NCI-H748 (cell line): ENCODE results near the gene MYO3A.
A peak's percentile ranks its signal among the peaks of the same experiment; 100 is the strongest.

Source experiments
- DNase-seq: peaks from one replicate; lab custom pipeline; 2025; ENCODE audit not compliant: unreplicated experiment; lab: John Stamatoyannopoulos, UW

MYO3A gene

GRCh38 chr10:26214551-26215395 is 280.7 kb downstream of the MYO3A start:
- DNase-seq: peak; percentile 72

DNA sequence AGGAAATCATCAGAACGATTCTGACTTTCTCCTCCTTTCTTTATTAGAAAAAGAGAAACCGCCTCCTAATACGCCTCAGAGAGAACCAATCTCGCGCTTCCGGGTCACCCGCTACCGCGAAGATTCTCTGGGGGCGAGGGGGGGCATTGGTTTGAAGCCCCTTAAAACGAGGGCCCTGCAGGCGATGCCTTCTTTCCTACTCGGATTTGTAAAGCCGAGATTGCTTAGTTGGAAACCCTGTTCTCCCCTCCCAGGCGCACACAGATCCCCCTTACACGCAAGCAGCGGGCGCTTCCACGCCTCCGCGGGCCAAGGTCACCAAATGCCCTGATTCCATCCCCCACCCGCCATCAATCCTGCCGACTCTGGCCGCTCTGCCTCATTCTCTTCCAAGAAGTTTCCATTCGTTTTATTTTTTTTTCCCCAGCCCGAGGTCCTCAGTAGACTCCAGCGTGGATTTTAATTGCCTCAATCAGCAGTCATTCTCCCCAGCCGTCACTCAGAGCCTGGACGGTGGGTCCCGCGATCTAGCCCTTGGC is 281.4 kb downstream of the MYO3A start:
- DNase-seq: peak; percentile 73

- DNase-seq: peak; percentile 87
Measured at GRCh38 chr10:26215935-26216584, 282.0 kb downstream of the MYO3A start.

DNA sequence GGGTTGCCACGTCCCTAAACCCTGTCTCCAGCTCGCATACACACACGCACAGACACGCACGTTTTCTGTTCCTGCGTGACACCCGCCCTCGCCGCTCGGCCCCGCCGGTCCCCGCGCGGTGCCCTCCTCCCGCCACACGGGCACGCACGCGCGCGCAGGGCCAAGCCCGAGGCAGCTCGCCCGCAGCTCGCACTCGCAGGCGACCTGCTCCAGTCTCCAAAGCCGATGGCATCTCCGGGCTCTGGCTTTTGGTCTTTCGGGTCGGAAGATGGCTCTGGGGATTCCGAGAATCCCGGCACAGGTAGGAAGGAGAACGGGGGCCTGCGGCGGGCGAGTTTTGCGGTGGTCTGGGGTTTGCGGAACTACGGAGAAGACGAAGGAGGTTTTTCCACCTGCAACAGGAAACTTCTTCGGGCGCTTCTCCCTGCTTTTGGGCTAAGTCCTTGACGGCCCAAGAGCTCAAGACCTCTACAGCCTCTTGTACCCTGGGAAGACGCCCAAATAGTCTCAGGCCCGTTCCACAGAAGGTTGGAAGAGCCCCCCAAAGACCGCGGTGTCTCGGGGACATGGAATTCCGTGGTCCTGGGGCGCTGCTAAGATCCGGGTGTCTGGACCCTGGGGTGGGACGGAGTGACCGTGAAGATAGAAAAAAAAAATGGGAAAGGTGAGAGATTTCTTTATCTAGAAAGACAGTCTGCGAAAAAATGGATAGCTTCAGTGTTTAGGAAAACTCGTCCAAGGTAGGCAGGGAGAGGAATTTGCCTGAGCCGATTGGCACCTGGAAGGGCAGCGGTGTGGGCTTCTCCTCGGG is 282.8 kb downstream of the MYO3A start, which contains the start of gene GAD2:
TSS of gene GAD2 (plus strand) at position 190 of the 811 bp plus-strand sequence. CDS start at position 226, 36 bp downstream.
- DNase-seq: peak; percentile 58

DNA sequence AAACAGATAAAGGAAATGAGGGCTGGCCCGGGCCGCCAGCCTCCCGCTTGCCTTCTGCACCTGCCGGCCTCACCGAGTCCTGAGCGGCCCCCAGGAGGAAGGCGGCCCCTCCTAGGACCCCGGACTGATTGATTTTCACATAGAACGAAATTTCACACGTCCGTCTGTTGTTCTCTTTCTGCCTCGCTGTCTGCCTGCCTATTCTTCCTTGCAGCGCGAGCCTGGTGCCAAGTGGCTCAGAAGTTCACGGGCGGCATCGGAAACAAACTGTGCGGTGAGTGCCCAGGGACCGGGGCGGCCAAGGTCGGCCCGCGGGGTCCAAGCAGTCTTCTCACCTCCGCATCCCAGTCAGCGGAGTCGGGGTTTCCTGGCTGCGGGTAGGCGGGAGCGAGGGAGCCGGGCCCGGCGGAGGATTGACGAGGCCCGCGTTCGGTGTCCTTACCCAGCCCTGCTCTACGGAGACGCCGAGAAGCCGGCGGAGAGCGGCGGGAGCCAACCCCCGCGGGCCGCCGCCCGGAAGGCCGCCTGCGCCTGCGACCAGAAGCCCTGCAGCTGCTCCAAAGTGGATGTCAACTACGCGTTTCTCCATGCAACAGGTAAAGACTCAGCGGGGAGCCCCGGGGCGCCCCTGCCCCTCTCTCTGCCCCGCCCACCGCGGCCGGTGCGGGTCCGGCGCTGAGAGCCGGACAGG is 283.5 kb downstream of the MYO3A start:
- peak; percentile 74 for DNase-seq

- no peak for DNase-seq
Measured at GRCh38 chr10:26219676-26220075, 285.6 kb downstream of the MYO3A start.

DNA sequence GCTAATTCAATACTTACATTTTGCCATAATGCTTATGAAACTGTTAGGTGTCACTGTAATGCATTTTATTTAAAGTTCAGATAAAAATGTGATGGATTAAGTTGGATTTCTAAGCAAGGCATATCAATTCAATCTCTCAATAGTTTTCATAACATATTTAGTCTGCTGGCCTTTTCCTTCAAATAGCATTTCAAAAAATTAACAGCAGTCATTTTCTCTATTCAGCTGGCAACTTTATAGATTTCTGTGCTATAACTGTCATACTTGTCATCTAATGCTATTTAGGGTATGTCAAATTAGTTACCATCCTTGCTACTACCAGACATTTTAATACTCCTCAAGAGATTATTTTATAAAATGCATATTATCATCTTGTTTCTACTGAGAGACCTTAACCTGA is 286.9 kb downstream of the MYO3A start:
- no peak for DNase-seq

DNA sequence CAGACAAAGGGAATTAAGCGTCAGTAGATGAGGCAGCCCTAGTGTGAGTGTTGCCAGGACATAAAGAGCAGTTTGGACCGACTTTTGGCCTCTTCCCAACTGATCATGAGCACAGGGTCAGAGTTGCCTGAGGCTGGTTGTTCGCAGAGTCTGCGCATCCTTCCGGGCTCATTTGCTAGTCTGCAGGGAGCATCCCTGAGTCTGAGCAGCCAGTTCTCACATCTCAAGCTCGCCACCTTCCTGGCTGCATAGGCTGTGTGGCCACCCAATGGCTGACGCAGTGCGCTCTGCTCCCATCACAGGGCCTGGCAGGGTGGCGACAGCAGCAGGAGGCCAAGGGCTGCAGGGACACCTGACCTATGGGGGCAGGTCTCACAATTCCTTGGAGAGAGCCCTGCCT is 287.5 kb downstream of the MYO3A start:
- no peak for DNase-seq

DNA sequence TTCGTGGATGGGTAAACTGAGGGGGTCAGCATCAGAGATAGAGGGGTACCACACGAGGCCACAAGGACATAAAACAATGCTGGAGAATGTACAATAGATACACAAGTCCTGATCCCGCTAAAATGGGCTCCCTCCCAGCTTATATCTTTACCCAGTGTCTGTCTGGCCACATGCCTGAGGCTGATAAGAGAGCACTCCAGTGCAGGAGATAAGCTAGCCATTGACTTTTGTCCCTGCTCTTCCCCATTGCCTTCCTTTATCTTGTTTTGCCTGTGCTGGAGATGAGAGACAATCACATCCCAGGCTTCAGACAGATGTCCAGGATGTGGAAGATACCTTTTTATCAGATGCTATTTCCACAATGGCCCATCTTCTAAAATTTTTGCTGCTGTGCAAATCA is 288.5 kb downstream of the MYO3A start:
- no peak for DNase-seq

- peak; percentile 58 for DNase-seq
Measured at GRCh38 chr10:26225322-26225721, 291.3 kb downstream of the MYO3A start.

- no peak for DNase-seq
Measured at GRCh38 chr10:26227786-26228185, 293.8 kb downstream of the MYO3A start.

GRCh38 chr10:26232174-26232573 is 298.1 kb downstream of the MYO3A start:
- no peak for DNase-seq

DNA sequence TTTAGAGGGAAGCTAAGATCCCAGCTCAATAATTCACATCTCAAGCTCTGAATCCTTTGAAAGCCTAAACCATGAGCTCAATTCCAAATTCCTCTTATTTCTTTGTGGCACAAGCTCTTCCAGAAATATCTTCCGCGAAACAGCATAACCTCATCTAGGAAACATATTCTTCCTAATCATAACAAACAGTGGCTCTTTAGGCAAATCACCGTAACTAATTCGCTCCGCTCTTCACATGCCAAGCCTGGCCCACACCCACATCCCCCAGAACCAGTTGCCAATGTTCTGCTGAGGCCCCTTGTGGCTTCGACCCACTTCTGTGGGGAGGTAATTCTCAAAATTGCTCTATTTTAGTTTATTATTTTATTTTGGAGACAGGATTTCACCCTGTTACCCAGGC is 301.7 kb downstream of the MYO3A start:
- no peak for DNase-seq

- DNase-seq: no peak
Measured at GRCh38 chr10:26238378-26238777, 304.3 kb downstream of the MYO3A start.

DNA sequence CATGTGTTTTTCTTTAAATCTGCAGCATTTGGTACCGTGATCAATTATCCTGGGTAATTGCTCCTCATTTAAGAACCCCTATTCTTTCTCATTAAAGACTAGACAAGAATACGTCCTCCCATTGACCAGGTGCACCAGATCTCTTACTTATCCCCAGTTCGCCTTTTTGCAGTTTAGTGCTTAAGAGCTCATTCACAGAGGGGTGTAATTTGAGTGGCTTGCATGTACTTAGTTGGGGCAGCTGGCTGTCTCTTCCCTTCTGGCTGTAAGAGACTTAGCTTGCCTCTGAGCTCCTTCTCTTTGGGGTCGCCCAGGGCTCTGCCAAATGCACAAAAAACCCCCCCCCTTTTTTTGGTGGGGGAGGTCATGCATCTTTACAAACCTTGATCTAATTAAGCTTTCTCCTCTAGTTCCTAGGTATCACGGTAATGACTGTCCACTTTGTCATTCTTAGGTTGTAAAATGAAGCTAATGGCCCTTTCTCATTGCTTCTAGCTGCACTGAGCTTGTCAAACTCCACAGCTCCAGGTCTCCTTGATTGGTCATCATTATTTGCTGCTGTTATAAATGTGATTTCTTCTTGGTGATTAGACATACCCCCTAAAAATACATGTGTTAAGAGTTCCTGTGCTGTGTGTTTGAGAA is 308.8 kb downstream of the MYO3A start:
- peak; percentile 87 for DNase-seq

DNA sequence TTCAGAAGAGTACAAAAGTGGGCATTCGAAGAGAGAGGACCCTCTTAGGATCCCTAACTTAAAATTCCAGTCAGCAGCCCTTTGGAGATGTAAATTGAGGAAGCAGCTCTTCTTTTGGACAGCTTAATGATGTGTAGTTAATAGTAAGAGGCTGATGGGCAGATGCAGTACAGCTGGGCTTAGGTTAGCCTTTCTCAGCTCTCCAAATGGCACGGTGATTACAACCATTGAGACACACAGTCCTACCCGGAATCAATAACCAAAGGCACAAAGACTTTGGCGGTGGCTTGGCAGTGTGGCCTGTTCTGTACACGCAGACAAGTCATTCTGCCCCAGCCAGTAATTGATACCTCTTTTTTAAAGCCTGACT is 309.3 kb downstream of the MYO3A start:
- DNase-seq: peak; percentile 65

- no peak for DNase-seq
Measured at GRCh38 chr10:26249681-26250080, 315.7 kb downstream of the MYO3A start.

DNA sequence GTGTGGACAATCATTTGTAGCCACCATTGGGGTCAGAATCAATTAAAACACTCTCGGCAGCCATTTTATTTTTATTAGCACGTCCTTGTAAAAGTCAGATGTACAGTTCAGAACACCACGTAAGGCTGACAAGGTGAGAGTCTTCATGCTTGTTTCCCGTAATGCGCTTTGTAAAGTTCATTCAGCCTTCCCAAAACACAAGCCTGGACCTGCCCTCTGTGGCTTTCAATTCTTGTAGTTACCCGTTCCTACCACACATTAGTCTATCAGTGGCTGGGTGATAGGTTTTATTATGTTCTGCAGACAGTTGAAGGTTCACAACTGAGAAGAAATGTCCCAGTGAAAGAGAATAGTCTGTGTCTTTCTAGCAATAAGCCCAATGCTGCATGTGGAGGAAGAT is 317.9 kb downstream of the MYO3A start:
- DNase-seq: no peak

- DNase-seq: no peak
Measured at GRCh38 chr10:26254616-26255015, 320.6 kb downstream of the MYO3A start.

GRCh38 chr10:26259341-26259740 is 325.3 kb downstream of the MYO3A start:
- DNase-seq: no peak
